C4-2B (cell line): ENCODE data around the gene TIGD2.

Source experiments
- ZFX ChIP-seq: fragments of 450-650 bp; IDR thresholded peaks from 2 replicates; pipeline ENCODE4 v1.6.1; 2017
- TF ChIP-seq, protein P1 (sequence below): fragments of 450-650 bp; conservative IDR thresholded peaks from 2 replicates; pipeline ENCODE4 v1.5.1; 2017; ENCODE audit warnings: mild to moderate bottlenecking

DNA sequence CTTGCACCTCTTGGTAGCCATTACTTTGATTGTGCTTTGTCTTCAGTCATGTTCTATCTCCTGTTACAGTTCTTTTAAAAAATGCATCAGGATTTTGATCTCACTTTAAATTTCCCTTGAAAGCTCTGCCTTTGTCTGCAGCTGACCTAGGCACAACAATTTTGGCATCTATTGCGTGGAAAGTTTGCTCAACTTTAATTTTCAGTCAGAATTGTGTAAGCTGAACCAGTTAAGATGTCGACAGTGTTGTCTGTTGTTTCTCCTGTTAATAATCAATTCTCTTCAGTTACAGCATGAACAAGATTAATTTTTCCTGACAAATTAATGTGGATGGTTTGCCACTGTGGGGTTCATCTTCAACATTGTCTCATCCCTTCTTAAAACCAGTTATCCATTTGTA is 34.9 kb downstream of the TIGD2 start:
- TF ChIP-seq, protein P1, sequence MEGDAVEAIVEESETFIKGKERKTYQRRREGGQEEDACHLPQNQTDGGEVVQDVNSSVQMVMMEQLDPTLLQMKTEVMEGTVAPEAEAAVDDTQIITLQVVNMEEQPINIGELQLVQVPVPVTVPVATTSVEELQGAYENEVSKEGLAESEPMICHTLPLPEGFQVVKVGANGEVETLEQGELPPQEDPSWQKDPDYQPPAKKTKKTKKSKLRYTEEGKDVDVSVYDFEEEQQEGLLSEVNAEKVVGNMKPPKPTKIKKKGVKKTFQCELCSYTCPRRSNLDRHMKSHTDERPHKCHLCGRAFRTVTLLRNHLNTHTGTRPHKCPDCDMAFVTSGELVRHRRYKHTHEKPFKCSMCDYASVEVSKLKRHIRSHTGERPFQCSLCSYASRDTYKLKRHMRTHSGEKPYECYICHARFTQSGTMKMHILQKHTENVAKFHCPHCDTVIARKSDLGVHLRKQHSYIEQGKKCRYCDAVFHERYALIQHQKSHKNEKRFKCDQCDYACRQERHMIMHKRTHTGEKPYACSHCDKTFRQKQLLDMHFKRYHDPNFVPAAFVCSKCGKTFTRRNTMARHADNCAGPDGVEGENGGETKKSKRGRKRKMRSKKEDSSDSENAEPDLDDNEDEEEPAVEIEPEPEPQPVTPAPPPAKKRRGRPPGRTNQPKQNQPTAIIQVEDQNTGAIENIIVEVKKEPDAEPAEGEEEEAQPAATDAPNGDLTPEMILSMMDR = no peak
- TF ChIP-seq ZFX = no peak
